Gastrocnemius medialis (tissue), 4 donors: ENCODE results near the gene TIMP3.

ENCODE experiments used
- CTCF ChIP-seq, 5 experiments: fragments of 450-650 bp in 3 of 5; fragments of 200-600 bp in 2 of 5; sonication (generic) in 2 of 5; IDR thresholded peaks in 4 of 5; conservative IDR thresholded peaks in 1 of 5; 1 replicate in 4 of 5; 2 replicates in 1 of 5; pipeline ENCODE4 v1.5.1; 2016 to 2019; ENCODE audit warnings: antibody characterized with exemption in 5 of 5, mild to moderate bottlenecking in 3 of 5, moderate library complexity in 3 of 5
- POLR2A ChIP-seq, 2 donors: fragments of 450-650 bp; IDR thresholded peaks; one replicate each; pipeline ENCODE4 v1.6.1; 2017; ENCODE audit warnings: antibody characterized with exemption in 2 of 2, mild to moderate bottlenecking in 2 of 2, moderate library complexity in 2 of 2

- TF ChIP-seq CTCF (IDR thresholded peaks at IDR 0.05 in 4 of 5, conservative IDR thresholded peaks at IDR 0.05 in 1 of 5), result no peak
- no peak for TF ChIP-seq POLR2A (IDR thresholded peaks at IDR 0.05)
These were observed 6.9 kb upstream of the TIMP3 start for GRCh38 chr22:32794449-32795213.
